Glutamatergic neuron (in vitro differentiated cells): ENCODE results near the gene PSD2. TPM values are rescaled to one million over a fixed set of nuclear protein-coding genes. Genes with fewer than 3 reads are reported as not detected.

ENCODE experiments used
- DNase-seq: peaks from one replicate; pipeline ENCODE4 v3.0.0; 2022
- H3K27ac Mint-ChIP-seq: one replicate; pipeline ENCODE4 v1.8.0; 2020; ENCODE audit warnings: mild to moderate bottlenecking, mixed read lengths, inconsistent platforms; ENCODE audit not compliant: unreplicated experiment
- H3K27me3 Mint-ChIP-seq: one replicate; pipeline ENCODE4 v1.8.0; 2020; ENCODE audit warnings: mild to moderate bottlenecking, moderate library complexity, mixed read lengths, inconsistent platforms; ENCODE audit not compliant: unreplicated experiment
- H3K36me3 Mint-ChIP-seq: one replicate; pipeline ENCODE4 v1.8.0; 2020; ENCODE audit warnings: mild to moderate bottlenecking, mixed read lengths, inconsistent platforms; ENCODE audit not compliant: unreplicated experiment
- H3K4me1 Mint-ChIP-seq: one replicate; pipeline ENCODE4 v1.8.0; 2020; ENCODE audit warnings: mild to moderate bottlenecking, low read depth, mixed read lengths, inconsistent platforms; ENCODE audit not compliant: unreplicated experiment
- H3K4me3 Mint-ChIP-seq: one replicate; pipeline ENCODE4 v1.8.0; 2020; ENCODE audit warnings: mild to moderate bottlenecking, mixed read lengths, inconsistent platforms; ENCODE audit not compliant: unreplicated experiment
- H3K9me3 Mint-ChIP-seq: one replicate; pipeline ENCODE4 v1.8.0; 2020; ENCODE audit warnings: mild to moderate bottlenecking, moderate library complexity, mixed read lengths, inconsistent platforms; ENCODE audit not compliant: unreplicated experiment
- CTCF ChIP-seq: fragments of 200-600 bp; sonication (generic); IDR thresholded peaks from one replicate; pipeline ENCODE4 v1.5.0; 2021; ENCODE audit not compliant: partially characterized antibody, unreplicated experiment
- total RNA-seq: library from RNA; stranded (reverse); fragmentation: NEBNext Ultra II Directional; extraction: Animal tissue kit (Norgen Biotek cat#: 25700); gene quantifications from one replicate; pipeline ENCODE4 v1.2.1, GENCODE V29; 2021; ENCODE audit not compliant: unreplicated experiment

Gene PSD2
- total RNA-seq, 1 donor from 2014 or later = 2.3 TPM

GRCh38 chr5:139864716-139865483 is 69.3 kb downstream of the PSD2 start:
- H3K4me3 Mint-ChIP-seq = no peak overlapping the region
- H3K9me3 Mint-ChIP-seq = peaks cover 5% of the 10 kb centered on the region
- DNase-seq = no peak
- peaks cover 3% of the 10 kb centered on the region for H3K36me3 Mint-ChIP-seq
- H3K4me1 Mint-ChIP-seq = no peaks in the 10 kb centered on the region
- TF ChIP-seq CTCF = no peak
- no peak overlapping the region for H3K27ac Mint-ChIP-seq
- peaks cover 6% of the 10 kb centered on the region for H3K27me3 Mint-ChIP-seq

GRCh38 chr5:139867109-139867508 is 71.5 kb downstream of the PSD2 start:
- Mint-ChIP-seq H3K27ac (no peak overlapping the region), H3K27me3 (peaks cover 8% of the 10 kb centered on the region), H3K36me3 (peaks cover 3% of the 10 kb centered on the region), H3K4me3 (no peak overlapping the region), H3K4me1 (no peaks in the 10 kb centered on the region), H3K9me3 (peaks cover 5% of the 10 kb centered on the region)
- no peak for DNase-seq
- TF ChIP-seq CTCF = no peak

- H3K27ac Mint-ChIP-seq = peak overlapping the region; percentile 64
- H3K9me3 Mint-ChIP-seq = peaks cover 5% of the 10 kb centered on the region
- H3K4me3 Mint-ChIP-seq = peak overlapping the region; percentile 32
- no peaks in the 10 kb centered on the region for H3K4me1 Mint-ChIP-seq
- TF ChIP-seq CTCF = no peak
- no peak for DNase-seq
- peaks cover 8% of the 10 kb centered on the region for H3K27me3 Mint-ChIP-seq
- H3K36me3 Mint-ChIP-seq = peaks cover 3% of the 10 kb centered on the region
Observed at GRCh38 chr5:139867581-139867980, 72.0 kb downstream of the PSD2 start.

GRCh38 chr5:139869042-139869790 is 73.6 kb downstream of the PSD2 start:
- H3K9me3 Mint-ChIP-seq = peaks cover 5% of the 10 kb centered on the region
- H3K27ac Mint-ChIP-seq = no peak overlapping the region
- H3K4me1 Mint-ChIP-seq = no peaks in the 10 kb centered on the region
- peaks cover 3% of the 10 kb centered on the region for H3K36me3 Mint-ChIP-seq
- no peak overlapping the region for H3K4me3 Mint-ChIP-seq
- peaks cover 9% of the 10 kb centered on the region for H3K27me3 Mint-ChIP-seq
- no peak for TF ChIP-seq CTCF
- DNase-seq = no peak

GRCh38 chr5:139870677-139871076 is 75.1 kb downstream of the PSD2 start:
- DNase-seq = no peak
- Mint-ChIP-seq H3K27me3 (peaks cover 12% of the 10 kb centered on the region), H3K9me3 (peaks cover 7% of the 10 kb centered on the region), H3K36me3 (peaks cover 6% of the 10 kb centered on the region), H3K4me1 (no peaks in the 10 kb centered on the region), H3K4me3 (no peak overlapping the region), H3K27ac (no peak overlapping the region)
- TF ChIP-seq CTCF = no peak
